HL-60 (cell line): ENCODE data around the gene NATD1.
A peak's percentile ranks its signal among the peaks of the same experiment; 100 is the strongest.

Experiments used
- DNase-seq, 2 experiments: peaks; one replicate each; pipeline ENCODE4 v3.0.0-alpha.2; 2010 to 2020; ENCODE audit warnings: low read depth in 1 of 2, low spot score in 1 of 2
- H3K27ac ChIP-seq: fragments of 250-450 bp; sonication (Bioruptor Pico); replicated peaks from 2 replicates; pipeline ENCODE4 v1.5.1; 2020; ENCODE audit warnings: mild to moderate bottlenecking, moderate library complexity
- H3K27me3 ChIP-seq: fragments of 250-450 bp; sonication (Bioruptor Pico); 2 replicates; pipeline ENCODE4 v1.5.1; 2021; ENCODE audit warnings: mild to moderate bottlenecking, moderate library complexity; ENCODE audit not compliant: insufficient read depth, poor library complexity, severe bottlenecking
- H3K4me3 ChIP-seq: replicated peaks from 2 replicates; pipeline ENCODE4 v1.5.1; 2011; ENCODE audit warnings: mild to moderate bottlenecking, control low read depth, low read length; ENCODE audit not compliant: insufficient read depth
- CTCF ChIP-seq: IDR thresholded peaks from one replicate; pipeline ENCODE4 v1.5.1; 2011; ENCODE audit warnings: low read length, control low read depth, inconsistent platforms; ENCODE audit not compliant: insufficient read depth
- GABPA ChIP-seq: IDR thresholded peaks from 2 replicates; pipeline ENCODE4 v1.6.1; 2012; ENCODE audit warnings: low read depth
- POLR2AphosphoS5 ChIP-seq: IDR thresholded peaks from 2 replicates; pipeline ENCODE4 v1.6.1; 2012; ENCODE audit warnings: low read depth
- REST ChIP-seq: IDR thresholded peaks from 2 replicates; pipeline ENCODE4 v1.6.1; 2012; ENCODE audit warnings: low read depth; ENCODE audit not compliant: insufficient replicate concordance
- SPI1 ChIP-seq: IDR thresholded peaks from 2 replicates; pipeline ENCODE4 v1.6.1; 2012; ENCODE audit warnings: low read depth, mild to moderate bottlenecking, borderline replicate concordance

NATD1 gene

GRCh38 chr17:21214015-21214776 is 39.0 kb downstream of the NATD1 start, which contains the start of gene TMEM11:
TMEM11 (minus strand) TSS chr17:21214161; CDS start chr17:21214152, 9 bp downstream.
- Histone ChIP-seq H3K27ac (peak within 1 kb of the TSS; percentile 99), H3K4me3 (peak within 1 kb of the TSS; percentile 87)
- peak; percentile 73 for TF ChIP-seq GABPA
- TF ChIP-seq SPI1, result 0 out of 2 replicates have a peak, but pooled peaks have one; percentile 45
- TF ChIP-seq POLR2AphosphoS5, result peak; percentile 1
- no peak for TF ChIP-seq CTCF
- TF ChIP-seq REST, result peak; percentile 59

GRCh38 chr17:21213638-21214014 is 39.6 kb downstream of the NATD1 start:
- Histone ChIP-seq H3K4me3 (peak overlapping the region; percentile 87), H3K27me3 (no peaks in the 10 kb centered on the region), H3K27ac (peak overlapping the region; percentile 99)
- TF ChIP-seq REST (no peak), SPI1 (no peak; the same call in 1 of the 2 replicates), POLR2AphosphoS5 (no peak), CTCF (no peak), GABPA (no peak)
- peak; percentile 33 to 52 for DNase-seq

More at GRCh38 chr17:21214015-21214776, 39.0 kb downstream of the NATD1 start, which contains the start of gene TMEM11:
- DNase-seq, result peak; percentile 90 to 96
- H3K27me3 ChIP-seq, result no peaks in the 10 kb centered on the region

GRCh38 chr17:21212826-21213637 is 40.2 kb downstream of the NATD1 start:
- no peak for TF ChIP-seq CTCF
- no peak for TF ChIP-seq GABPA
- TF ChIP-seq POLR2AphosphoS5, result no peak
- TF ChIP-seq SPI1, result no peak; the same call in 1 of the 2 replicates
- no peak for TF ChIP-seq REST

More at GRCh38 chr17:21212826-21213637, 40.2 kb downstream of the NATD1 start:
- peak overlapping the region; percentile 99 for H3K27ac ChIP-seq
- H3K27me3 ChIP-seq, result no peaks in the 10 kb centered on the region
- DNase-seq, result no peak
- peak overlapping the region; percentile 87 for H3K4me3 ChIP-seq
